ENCODE data around the gene TMEM186. TPM values are rescaled to one million over a fixed set of nuclear protein-coding genes. Genes with fewer than 3 reads are reported as not detected.

The TMEM186 gene
- total and polyA plus RNA-seq, 2 donors (not counting 1 experiment from before 2014, with no cell fraction given): 5.8 to 16.7 TPM

DNA sequence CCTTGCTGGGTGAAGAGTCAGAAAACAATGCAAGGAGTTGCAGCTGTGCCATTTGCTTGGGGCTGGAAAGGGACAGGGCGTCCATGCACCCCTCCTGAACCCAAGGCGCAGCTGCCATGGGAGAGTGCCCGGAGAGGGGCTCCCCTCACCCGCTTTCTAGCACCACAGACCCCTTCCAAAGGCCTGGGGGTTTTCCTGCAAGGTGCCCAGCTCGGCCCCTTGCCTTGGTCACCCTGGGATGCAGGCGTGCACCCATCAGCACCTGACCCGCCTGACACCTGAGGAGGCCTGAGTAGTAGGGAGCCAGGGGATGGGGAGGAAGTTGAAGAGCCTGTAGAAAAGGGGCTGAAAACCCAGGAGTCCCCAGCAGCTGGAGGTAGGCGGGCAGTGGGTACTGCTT, 30.3 kb downstream of the TMEM186 start:
- Histone ChIP-seq H3K4me2 (replicated peaks; ENCODE audit: low read depth, low read length, poor library complexity, severe bottlenecking) (no peak overlapping the region), H3K36me3 (replicated peaks in 1 of 2; ENCODE audit: control extremely low read depth in 1 of 2, control insufficient read depth in 1 of 2, extremely low read depth in 1 of 2, insufficient read depth in 2 of 2, low read length in 1 of 2) (peaks cover 2 to 13% of the 10 kb centered on the region in 2 experiments), H3K79me2 (ENCODE audit: control insufficient read depth, insufficient read depth, low read length) (no peaks in the 10 kb centered on the region), H3K27ac (ENCODE audit: low read length in 2 of 2) (no peak overlapping the region), H3K4me3 (ENCODE audit: control extremely low read depth in 1 of 5, extremely low read depth in 1 of 5, insufficient read depth in 1 of 5, low read depth in 2 of 5, low read length in 4 of 5) (no peak overlapping the region), H3K27me3 (replicated peaks in 1 of 4; ENCODE audit: control extremely low read depth in 1 of 4, control insufficient read depth in 3 of 4, insufficient read depth in 4 of 4, low read length in 3 of 4) (no peaks in the 10 kb centered on the region), H3K9ac (ENCODE audit: low read length) (no peak overlapping the region), H2AFZ (ENCODE audit: insufficient read depth, low read depth, low read length, poor library complexity, severe bottlenecking) (no peak overlapping the region), H3K4me1 (ENCODE audit: control insufficient read depth in 2 of 2, insufficient read depth in 2 of 2, low read length in 2 of 2) (no peaks in the 10 kb centered on the region), H3K9me3 (ENCODE audit: control extremely low read depth in 1 of 3, control insufficient read depth in 2 of 3, insufficient read depth in 1 of 3, low read length in 2 of 3) (no peaks in the 10 kb centered on the region), H4K20me1 (ENCODE audit: control insufficient read depth, insufficient read depth, low read length, poor library complexity, severe bottlenecking) (no peaks in the 10 kb centered on the region)
- Mint-ChIP-seq H3K4me3 (no peak overlapping the region), H3K27ac (no peak overlapping the region), H3K9me3 (ENCODE audit: insufficient read depth) (no peaks in the 10 kb centered on the region), H3K27me3 (no peaks in the 10 kb centered on the region), H3K4me1 (no peaks in the 10 kb centered on the region)
- 97% methylated on average over 5 of the region's 8 CpGs for WGBS (ENCODE audit: insufficient coverage)
- TF ChIP-seq, protein P1, sequence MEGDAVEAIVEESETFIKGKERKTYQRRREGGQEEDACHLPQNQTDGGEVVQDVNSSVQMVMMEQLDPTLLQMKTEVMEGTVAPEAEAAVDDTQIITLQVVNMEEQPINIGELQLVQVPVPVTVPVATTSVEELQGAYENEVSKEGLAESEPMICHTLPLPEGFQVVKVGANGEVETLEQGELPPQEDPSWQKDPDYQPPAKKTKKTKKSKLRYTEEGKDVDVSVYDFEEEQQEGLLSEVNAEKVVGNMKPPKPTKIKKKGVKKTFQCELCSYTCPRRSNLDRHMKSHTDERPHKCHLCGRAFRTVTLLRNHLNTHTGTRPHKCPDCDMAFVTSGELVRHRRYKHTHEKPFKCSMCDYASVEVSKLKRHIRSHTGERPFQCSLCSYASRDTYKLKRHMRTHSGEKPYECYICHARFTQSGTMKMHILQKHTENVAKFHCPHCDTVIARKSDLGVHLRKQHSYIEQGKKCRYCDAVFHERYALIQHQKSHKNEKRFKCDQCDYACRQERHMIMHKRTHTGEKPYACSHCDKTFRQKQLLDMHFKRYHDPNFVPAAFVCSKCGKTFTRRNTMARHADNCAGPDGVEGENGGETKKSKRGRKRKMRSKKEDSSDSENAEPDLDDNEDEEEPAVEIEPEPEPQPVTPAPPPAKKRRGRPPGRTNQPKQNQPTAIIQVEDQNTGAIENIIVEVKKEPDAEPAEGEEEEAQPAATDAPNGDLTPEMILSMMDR (IDR thresholded peaks at IDR 0.05): no peak
- no peak for TF ChIP-seq EZH2 (IDR thresholded peaks at IDR 0.05; ENCODE audit: borderline replicate concordance, insufficient read depth, low read depth, low read length, poor library complexity, severe bottlenecking)
- CTCF ChIA-PET: interaction anchor here (0.9 kb wide), 1 partner anchor 24 kb away, joined by 3 read pairs; no protein-coding TSS in a partner anchor
- DNase-seq (no peak), ATAC-seq (ENCODE audit: low read depth) (no peak)
- POLR2A ChIA-PET: no interaction called here
- intact Hi-C loops (cut with micrococcal nuclease): no loop called here

DNA sequence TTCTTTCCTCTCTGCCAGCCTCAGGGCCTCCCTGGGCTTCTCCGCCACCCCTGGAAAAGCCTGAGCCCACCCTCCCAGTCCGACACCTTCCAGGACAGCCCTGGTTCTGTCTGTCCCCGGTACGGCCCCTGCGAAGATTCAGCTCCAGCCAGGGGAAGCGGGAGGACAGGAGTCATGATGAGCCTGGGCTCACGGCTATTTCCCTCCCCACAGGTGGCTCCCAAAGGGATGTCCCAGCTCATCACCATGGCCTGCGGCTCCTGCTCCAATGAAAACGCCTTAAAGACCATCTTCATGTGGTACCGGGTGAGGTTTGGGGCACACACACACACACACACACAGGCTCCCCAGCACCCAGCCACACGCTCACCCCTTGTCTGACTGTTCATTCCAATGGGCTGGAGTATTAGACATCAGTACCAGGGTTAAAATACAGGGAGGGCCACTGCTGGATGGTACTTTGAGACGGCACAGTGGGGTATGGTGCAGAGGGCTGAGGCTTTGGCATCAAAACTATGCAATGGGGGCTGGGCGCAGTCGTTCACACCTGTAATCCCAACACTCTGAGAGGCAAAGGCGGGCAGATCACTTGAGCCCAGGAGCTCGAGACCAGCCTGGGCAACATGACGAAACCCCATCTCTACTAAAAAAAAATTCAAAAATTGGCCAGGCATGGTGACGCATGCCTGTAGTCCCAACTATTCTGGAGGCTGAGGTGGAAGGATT, 32.8 kb downstream of the TMEM186 start:
- 98% methylated on average over 13 of the region's 18 CpGs for WGBS (ENCODE audit: insufficient coverage)
- DNase-seq (no peak), ATAC-seq (ENCODE audit: low read depth) (no peak)
- Histone ChIP-seq H3K36me3 (replicated peaks in 1 of 2; ENCODE audit: control extremely low read depth in 1 of 2, control insufficient read depth in 1 of 2, extremely low read depth in 1 of 2, insufficient read depth in 2 of 2, low read length in 1 of 2) (peaks cover 2 to 11% of the 10 kb centered on the region in 2 experiments), H3K4me1 (ENCODE audit: control insufficient read depth in 2 of 2, insufficient read depth in 2 of 2, low read length in 2 of 2) (no peaks in the 10 kb centered on the region), H3K9me3 (ENCODE audit: control extremely low read depth in 1 of 3, control insufficient read depth in 2 of 3, insufficient read depth in 1 of 3, low read length in 2 of 3) (peaks cover 0 to 2% (median 0%) of the 10 kb centered on the region in 3 donors), H3K27ac (ENCODE audit: low read length in 2 of 2) (no peak overlapping the region), H3K79me2 (ENCODE audit: control insufficient read depth, insufficient read depth, low read length) (no peaks in the 10 kb centered on the region), H3K9ac (ENCODE audit: low read length) (no peak overlapping the region), H3K27me3 (replicated peaks in 1 of 4; ENCODE audit: control extremely low read depth in 1 of 4, control insufficient read depth in 3 of 4, insufficient read depth in 4 of 4, low read length in 3 of 4) (no peaks in the 10 kb centered on the region), H2AFZ (ENCODE audit: insufficient read depth, low read depth, low read length, poor library complexity, severe bottlenecking) (no peak overlapping the region), H4K20me1 (ENCODE audit: control insufficient read depth, insufficient read depth, low read length, poor library complexity, severe bottlenecking) (no peaks in the 10 kb centered on the region), H3K4me2 (replicated peaks; ENCODE audit: low read depth, low read length, poor library complexity, severe bottlenecking) (no peak overlapping the region), H3K4me3 (ENCODE audit: control extremely low read depth in 1 of 5, extremely low read depth in 1 of 5, insufficient read depth in 1 of 5, low read depth in 2 of 5, low read length in 4 of 5) (no peak overlapping the region)
- intact Hi-C loops (cut with micrococcal nuclease): no loop called here
- TF ChIP-seq, protein P1 (IDR thresholded peaks at IDR 0.05): no peak
- TF ChIP-seq EZH2 (IDR thresholded peaks at IDR 0.05; ENCODE audit: borderline replicate concordance, insufficient read depth, low read depth, low read length, poor library complexity, severe bottlenecking): no peak
- ChIA-PET CTCF (no interaction called here), POLR2A (no interaction called here)
- Mint-ChIP-seq H3K27me3 (no peaks in the 10 kb centered on the region), H3K9me3 (ENCODE audit: insufficient read depth) (no peaks in the 10 kb centered on the region), H3K4me3 (no peak overlapping the region), H3K27ac (no peak overlapping the region), H3K4me1 (no peaks in the 10 kb centered on the region)

Measured in B cell (primary cell).